Activated CD8-positive, alpha-beta memory T cell treated with anti-CD3 and anti-CD28 coated beads, Interleukin-2, amount 50 U/mL, for 48 hours (primary cell): ENCODE measurements around the gene SHANK1.

Experiments
- DNase-seq: peaks from one replicate; pipeline ENCODE4 v3.0.0-alpha.2; 2020

The SHANK1 gene

DNA sequence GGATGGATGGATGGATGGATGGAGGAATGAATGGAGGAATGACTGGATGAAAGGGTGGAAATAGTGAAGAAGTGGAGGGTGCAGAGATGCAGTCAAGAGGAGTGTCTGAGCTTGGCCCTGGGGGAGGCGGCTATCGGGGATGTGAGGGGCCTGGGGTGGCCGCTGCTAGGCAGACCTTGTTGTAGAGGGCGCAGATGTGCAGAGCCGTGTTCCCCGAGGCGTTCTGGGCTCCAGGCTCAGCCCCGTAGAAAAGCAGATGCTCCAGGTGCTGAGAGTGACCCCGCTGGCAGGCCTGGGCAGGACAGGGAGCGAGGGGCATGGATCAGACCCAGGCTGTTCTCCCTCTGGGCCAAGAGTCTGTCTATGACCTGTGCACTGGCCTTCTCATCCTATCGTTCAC, 8.4 kb downstream of the SHANK1 start:
- DNase-seq = no peak

DNA sequence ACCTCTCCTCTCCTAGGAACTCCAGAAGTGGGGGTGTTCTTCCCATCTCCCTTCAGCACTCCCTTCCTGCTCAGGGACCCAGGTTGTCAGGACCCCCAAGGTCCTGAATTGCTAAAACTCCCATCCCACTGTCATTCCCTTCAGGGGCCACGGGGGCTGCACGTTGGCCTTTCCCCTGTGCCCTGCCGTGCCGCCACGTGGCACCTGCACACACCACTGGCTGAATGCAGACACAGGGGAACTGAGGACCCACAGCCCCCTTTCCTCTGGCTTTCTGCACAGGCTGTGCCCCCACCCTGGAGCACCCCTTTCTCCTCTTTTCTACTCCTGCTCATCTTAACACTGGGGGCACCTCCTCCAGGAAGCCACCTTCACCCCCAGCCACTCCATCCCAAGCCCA, 9.0 kb downstream of the SHANK1 start:
- no peak for DNase-seq

DNA sequence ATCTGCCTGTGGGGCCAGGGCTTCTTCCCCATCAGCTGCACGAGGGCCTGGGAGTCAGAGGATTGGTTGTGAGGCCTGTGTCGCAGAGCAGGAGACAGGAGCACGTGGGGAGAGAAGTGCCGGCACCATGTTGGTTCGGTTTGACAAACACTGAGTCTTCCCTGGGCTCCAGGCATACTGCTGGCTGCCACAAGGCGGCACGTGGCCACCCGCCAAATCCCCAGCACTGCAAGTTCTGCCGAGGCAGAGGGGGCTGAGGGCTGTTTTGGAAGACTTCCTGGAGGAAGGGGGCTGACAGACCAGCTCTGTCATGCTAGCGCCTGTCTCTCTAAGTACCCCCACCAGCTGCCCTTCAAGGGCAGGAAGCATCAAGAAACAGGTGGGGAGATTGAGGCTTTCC, 9.5 kb downstream of the SHANK1 start:
- no peak for DNase-seq

DNA sequence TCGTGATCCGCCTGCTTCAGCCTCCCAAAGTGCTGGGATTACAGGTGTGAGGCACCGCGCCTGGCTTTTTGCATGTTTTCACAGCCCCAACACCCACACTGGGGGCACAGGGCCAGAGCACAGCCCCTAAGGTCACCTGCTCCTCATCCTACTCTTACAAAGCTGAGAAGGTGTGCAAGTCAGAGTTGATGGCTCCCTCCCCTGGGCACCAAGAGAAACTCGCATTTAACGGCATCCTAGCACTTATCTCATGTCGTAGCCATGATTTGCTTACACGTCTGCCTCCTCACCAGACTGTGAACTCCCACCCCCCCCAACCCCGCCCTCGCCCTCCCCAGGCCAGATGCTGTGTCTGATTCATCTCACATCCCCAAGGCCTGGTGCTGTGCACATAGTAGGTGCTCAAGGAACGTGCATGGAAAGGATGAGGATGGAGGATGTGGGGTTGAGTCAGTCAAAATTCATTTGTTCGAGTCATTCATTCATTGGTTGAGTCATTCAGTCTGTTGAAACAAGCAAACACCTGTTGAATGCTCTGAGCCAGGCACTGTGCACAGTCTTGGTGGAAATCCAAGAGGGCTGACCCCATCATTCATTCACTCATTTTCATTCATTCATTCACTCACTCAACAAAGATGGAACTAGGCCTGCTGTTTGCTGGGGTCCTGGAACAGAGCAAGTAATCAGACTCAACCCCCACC, 11.3 kb downstream of the SHANK1 start:
- DNase-seq = no peak

DNA sequence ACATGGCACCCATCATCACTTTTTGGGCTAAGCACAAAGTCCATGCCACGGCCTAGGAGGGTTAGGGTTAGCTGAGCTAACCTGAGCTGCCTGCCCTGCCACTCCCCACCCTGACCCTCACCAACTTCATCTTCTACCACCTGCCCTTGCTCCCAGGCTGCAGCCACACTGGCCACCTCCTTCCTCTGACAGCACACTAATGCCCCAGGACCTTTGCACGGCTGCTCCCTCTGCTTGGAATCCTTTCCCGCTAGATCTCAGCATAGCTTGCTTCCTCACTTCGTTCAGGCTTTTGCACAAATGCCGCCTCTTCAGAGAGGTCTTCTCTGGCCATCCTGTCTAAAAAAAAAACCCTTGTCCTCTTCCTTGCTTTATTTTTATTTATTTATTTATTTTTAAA, 13.2 kb downstream of the SHANK1 start:
- no peak for DNase-seq

DNA sequence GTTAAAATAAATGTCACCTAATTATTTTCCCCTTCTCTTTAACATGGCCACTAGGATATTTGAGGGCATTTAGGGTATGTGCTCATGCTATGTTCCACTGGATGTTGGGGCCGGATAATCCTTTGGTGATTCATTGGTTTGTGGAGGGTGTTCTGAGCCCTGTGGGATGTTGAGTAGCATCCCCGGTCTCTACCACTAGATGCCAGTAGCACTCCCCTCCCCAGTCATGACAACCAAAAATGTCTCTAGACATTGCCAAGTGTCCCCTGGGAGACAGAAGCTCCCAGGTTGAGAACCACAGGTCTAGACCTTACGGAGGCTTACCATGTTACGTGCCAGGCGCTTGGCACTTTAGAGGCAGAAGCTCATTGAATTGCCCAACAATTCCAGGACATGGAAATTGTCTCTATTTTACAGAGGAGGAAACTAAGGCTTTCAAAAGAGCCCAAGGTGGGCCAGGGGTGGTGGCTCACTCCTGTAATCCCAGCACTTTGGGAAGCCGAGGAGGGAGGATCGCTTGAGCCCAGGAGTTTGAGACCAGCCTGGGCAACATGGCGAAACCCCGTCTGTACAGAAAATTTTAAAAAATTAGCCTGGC, 14.1 kb downstream of the SHANK1 start:
- DNase-seq = no peak

DNA sequence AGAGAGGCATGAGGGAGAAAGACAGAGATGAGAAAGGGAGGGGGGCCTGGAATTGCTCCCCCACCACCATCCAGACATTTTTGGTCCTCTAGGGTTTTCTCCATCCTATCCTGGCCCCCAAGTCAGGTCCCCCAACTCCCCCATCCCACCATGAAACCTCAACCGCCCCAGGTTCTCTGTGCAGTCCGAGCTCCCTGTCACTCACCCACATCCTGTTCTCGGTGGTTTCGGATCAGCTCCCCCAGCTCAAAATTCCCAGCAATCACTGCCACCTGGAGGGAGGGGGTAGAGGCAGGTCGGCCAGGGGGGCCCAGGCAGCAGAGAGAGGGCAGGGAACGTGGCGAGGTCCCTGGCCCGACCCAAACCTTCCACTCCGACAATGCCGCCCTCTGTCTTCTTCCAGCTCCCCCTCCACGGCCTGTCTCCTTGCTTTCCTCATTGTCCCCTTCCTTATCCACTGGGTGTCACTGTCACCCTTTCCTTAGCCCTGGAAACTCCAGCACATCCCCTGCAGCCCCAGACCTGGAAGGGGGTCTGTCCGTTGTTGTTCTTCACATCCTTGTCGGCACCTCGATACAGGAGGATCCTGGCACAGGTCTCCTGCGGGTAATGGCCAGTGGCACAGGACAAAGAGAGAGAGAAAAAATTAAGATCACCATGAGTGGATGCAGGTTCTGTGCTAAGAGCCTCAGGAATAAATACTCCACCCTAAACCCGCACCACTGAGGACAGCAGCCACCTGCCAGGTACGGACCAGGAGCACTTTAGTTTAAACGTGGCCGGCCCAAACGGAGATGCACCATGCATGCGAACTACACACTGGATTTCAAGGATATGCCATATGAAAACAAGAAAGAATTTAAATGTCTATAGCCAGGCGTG, 15.4 kb downstream of the SHANK1 start:
- DNase-seq = no peak

DNA sequence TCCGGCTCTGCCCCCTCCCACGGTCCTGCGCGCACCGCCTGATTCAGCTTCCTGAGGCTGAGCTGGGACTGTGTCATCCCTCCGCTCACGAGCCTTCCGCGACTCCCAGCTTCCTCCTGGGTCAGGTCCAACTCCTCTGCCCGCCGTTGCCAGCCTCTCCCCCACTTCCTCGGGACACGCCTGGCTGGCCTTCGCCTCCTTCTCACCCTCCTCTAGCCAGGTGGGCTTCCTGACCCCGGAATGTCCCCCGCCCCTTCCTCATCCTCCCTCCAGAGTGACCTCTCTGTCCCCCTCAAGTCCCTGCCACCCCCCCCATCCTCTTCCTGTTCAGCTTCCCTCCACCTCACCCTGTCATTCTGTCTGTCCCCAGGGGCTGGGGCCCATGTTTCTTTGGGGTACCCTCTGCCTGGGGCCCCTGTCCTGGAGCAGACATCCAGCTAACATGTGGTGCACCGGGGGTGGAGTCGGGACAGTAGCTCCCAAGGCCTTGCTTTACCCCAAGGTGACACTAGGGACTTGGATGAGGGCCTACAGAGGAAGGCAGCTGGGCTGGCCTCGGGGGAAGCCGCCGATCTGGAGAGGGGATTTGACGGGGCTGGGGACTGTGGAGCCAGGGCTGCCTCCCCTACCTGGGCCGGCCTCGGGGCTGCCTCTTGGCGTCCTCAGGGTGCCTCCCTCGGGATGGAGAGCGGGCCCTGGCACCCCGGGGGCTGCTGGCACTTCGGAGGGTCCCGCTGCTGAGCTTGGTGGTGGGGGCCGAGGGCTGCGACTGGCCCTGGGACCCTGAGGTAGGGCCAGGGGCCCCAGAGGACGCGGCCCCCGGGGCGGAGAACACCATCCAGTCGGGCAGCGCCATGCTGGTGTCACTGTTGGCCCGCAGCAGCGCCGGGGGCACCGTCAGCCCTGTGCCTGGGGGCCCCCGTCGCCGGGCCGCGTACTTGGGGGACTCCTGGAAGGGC, 16.5 kb downstream of the SHANK1 start:
- no peak for DNase-seq

DNA sequence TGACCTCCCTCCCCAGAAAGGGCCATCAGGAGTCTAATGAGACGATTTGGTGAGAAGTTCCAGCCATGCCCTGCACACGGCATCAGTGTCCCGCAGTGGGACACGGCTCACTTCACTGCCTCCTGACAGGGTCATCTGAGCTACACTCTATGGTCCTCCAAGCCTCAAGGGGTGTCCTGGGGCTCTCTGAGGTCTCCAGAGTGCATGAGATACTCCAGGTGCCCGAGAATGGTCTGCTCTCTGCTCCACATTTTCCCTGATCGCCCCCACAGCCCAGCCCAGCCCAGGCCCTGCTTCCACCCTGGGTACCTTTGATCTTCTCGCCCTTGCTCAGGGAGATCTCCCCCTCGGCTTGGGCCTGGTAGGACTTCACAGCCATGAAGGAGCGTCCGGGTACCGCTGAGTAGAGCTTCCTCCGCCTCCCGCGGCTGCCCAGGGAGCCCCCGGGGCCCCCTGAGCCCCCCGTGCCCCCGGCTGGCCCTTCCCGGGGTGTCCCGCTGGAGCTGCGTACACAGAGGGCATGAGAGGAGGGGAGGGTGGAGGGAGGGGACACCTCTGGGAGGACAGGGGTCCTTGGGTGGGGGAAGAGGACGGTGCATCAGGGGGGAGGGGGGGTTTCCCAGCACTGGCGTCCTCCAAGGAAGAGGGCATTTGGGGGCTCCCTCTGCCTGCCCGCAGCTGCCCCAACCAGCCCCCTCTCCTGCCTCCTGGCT, 17.3 kb downstream of the SHANK1 start:
- no peak for DNase-seq

DNA sequence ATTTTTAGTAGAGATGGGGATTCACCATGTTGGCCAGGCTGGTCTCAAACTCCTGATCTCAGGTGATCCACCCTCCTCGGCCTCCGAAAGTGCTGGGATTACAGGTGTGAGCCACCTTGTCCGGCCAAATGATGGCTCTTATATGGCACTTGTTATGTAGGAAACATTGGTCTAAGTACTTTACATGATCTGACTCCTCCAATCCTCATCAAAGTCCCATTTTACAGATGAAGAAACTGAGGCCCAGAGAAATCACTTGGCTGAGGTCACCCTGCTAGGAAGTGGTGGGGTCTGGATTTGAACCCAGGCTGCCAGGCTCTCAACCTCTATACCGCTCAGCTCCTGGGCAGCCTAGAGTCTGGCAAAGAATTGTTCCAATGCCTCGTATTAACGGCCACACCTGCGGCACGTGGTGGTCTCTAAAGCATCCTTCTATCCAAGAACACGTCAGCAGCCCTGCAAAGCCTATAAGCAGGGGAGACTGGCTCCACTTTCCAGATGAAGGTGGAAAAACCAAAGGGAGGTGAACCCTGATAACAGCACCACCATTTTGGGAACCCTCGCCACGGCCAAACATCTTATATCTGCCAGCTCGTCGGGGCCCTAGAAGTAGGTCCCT, 18.1 kb downstream of the SHANK1 start:
- no peak for DNase-seq

DNA sequence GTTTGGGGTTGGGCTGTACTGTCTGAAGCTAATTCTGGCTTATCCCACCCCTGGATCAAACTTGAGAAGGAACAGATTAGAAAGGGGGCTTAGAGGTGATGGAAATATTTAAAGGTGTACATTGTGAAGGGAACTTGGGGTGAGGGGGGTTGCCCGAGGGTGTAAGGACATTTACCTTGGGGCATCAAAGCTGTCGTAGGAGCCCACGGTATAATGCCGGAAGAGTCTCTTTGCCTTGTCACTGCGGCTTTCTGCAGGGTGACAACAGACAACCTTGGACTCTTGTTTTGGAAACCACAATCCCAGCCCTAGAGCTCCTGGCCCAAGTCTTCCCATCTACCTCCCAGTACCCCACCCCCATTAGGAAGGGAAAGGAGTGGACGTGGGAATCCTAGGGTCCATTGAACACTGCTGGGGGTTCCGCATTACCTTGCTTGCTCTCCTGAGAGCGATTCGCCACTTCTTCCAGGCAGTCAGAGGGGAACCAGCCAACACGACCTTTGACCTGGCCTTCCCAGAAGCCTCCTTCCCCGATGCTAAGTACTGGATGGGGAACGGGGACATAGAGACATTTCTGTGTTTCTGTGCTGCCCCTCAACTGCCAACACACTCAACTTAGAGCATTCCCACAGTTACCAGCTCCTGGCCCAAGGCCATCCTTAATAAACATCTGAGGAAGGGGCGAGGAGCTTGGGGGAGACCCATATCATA, 22.0 kb downstream of the SHANK1 start:
- no peak for DNase-seq

DNA sequence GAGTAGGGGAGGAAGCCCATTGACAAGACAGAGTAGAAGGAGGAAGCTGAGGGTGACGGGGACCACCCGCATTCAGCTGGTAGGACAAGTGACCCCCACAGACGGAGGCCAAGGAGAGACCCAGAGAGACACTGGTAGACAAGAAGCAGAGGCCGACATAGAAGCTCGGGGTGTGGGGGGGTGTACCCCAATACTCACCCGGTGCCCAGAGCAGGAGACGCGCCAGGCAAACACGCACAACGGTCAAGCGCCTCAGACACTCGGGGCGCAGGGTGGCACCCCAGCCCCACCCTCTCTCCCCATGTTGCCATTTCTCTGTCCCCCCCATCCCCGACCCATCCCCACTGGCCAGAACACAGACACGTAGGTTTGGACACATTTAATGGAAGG, 23.5 kb downstream of the SHANK1 start:
- DNase-seq = no peak

DNA sequence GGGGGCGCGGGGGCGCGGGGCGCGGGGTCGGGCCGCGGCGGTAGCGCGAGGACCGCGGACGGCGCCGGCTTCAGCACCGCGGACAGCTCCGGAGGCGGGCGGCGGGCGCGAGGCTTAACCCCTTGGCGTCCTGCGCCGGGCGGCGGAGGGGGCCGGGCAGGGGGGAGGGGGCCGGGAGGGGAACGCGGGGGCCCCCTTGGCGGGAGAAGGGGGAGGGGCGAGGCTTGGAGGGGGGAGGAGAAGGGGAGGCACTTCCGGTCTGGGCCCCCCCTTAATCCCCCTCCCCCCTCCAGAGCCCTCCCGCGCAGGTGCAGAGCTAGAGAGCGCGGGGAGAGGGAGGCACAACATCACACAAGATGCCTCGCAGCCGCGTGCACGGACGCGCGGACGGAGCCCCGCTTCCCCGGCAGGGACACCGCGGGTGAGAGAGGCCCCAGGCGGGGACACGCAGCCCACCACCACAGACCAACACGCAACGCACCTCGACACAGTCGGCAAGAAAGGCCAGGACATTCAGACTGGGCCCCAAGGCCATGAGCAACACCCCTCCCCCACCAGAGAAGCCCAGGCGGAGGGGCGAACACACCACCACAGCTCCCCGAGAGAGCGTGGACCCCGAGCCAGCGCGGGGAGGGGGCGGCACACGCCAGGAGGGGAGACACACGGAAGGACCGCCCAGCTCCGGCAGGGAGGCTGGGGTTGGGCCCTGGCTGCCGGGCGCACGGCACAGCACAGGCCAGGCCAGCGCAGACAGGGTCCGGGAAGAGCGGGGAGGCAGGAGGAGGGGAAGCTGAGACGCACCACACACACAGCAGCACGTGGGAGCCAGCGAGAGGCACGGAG, 24.1 kb downstream of the SHANK1 start:
- DNase-seq = peak; percentile 74

DNA sequence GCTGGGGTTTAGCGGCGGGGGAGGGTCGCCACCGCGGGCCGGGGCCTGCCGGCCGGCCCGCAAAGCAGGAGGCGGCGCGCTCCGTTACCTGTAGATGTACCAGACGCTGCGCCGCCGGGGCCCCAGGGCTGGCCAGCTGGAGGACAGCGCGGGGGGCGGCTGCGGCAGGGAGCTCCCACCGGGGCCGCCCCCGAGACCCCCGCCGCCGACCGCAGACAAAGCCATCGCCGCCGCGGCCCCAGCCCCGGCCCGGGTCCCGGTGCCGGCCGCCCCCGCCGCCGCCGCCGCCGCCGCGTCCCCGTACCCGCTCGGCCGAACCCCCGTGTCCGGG, 24.8 kb downstream of the SHANK1 start:
- DNase-seq = no peak

DNA sequence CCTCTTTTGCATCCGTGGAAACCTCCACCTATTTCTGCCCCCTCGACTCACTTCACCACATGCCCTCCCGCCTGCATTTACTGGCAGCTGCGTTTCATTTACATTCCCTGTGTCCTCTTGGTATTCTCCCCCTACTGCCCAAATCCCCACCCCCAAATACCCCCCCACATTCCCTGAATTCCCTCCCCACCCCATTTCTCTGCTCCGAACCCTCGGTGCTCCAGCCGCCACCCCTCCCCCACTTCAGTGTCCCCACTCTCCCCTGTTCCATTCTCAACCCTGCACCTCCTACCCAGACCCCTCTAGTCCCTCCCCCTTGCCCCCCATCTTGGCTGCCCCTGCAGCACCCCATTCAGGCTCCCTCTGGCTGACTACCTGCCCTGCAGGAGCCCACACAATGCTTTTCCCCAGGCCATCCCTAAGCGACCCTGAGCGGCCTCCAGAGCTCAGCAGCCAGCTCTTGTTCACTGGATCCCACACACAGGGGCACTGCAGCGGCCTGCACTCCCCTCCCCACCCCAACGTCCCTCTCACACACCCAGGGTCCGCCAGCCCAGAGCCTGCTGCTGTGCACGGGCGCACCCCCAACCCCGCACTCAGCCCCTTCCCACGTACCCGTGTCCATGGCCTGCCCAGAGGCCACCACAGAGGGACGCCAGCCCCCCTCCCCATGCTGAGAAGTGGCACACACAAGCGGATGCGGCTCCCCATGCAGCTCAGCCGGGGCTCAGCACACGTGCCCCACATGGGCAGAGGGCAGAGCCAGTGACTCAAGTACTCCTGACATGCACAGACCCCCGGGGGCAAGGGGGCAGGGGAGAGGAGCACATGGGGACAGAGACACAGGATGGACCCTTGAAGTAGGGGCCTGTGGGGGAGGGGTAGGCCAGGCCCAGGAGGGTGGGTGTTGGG, 26.3 kb downstream of the SHANK1 start:
- DNase-seq = no peak

DNA sequence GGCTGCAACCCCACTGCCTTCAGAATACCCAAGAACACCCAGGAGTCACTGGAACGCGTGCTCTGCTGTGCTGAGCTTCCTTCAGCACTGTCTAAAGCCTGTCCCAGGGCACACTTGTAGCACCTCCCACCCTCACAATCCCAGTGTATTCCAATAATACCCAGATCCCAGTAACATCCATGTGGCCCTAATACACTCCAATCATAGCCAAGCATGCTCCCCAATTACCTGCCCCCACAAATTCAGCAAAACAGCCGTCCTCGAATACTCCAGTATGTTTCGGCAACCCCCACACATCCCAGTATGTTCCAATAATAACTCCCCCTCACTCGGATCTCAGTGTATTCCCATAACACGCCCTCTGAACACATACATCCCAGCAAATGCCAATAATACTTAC, 29.2 kb downstream of the SHANK1 start:
- DNase-seq = no peak

DNA sequence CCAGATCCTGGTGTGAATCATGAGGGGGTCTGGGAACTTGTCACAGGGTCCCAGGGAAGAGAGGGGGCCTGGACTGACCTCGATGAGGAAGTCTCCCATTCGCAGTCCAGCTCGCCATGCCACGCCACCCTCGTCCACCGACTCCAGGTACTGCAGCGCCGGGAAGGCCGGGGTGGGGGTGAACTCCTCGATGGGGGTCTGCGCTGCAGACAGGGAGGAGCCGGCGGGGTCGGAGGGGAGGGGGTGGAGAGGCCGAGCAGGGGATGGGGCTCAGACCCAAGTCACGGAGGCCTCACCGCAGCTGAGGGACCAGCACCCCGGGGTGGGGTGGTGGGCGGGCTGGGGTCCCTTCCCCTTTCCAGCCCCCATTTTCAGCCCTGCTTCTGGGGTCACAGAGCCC, 30.8 kb downstream of the SHANK1 start:
- no peak for DNase-seq

DNA sequence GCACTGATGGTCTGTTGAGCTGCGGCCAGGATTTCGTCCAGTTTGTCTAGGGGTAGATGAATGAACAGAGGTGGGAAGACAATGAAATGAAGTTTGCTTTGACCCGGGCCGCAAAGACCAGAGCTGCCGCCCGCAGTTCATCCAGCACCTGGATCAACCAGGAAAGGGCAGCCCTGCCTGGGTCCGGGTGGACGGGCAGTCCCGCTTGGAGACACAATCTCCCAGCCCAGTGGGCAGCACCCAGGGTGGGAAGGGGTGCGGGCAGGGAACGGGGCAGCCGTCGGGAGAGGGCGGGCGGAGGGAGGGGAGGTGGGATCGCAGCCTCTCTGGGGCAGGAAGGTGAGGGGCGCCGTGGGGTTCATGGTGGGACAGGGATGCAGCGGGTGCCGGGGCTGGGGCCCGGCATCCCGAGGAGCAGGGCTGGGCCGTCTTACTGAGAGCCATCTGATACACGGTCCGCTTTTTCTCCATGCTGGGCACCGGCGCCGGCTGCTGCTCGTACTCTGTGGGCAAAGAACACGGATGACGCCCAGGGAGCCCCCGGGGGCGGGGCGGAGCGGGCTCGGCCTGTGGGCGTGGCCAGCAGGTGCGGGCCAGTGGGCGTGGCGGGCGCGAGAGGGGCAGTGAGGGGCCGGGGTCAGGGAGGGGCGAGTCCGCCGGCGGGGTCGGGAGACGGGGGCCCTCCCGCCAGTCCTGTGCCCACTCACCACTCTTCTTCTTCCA, 33.1 kb downstream of the SHANK1 start:
- DNase-seq = no peak
